IMR-90 (cell line): ENCODE measurements around the gene CCDC142. TPM values are rescaled to one million over a fixed set of nuclear protein-coding genes. Genes with fewer than 3 reads are reported as not detected.

ENCODE experiments used
- ATAC-seq: fragments of 200-7000 bp; cut with Tn5 transposase; 2 replicates; pipeline ENCODE4 v1.9.1; 2020; ENCODE audit warnings: low read depth, mild to moderate bottlenecking, moderate library complexity
- BruUV-seq: library from RNA; stranded (reverse); fragments of 400-500 nt; replicated peaks from 2 replicates; lab custom pipeline; 2021; lab: Mats Ljungman, UMichigan
- CTCF ChIA-PET: fragments of 300-600 bp; formaldehyde crosslinking; extraction: SDS; loops from one replicate; lab custom pipeline; 2021; ENCODE audit warnings: antibody characterized with exemption; lab: Yijun Ruan, JAX
- POLR2A ChIA-PET: fragments of 300-600 bp; sonication (Branson Sonifier 250); formaldehyde crosslinking; loops from one replicate; lab custom pipeline; 2022; ENCODE audit warnings: antibody characterized with exemption; ENCODE audit not compliant: unreplicated experiment; lab: Charles Lee
- DNase-seq: peaks from one replicate; pipeline ENCODE4 v3.0.0; 2013
- H2AFZ ChIP-seq: replicated peaks from 2 replicates; pipeline ENCODE3; 2013; ENCODE audit warnings: low read length, mild to moderate bottlenecking; ENCODE audit not compliant: poor library complexity
- H2AK5ac ChIP-seq: 2 replicates; pipeline ENCODE4 v1.6.1; 2013; ENCODE audit warnings: low read depth, low read length, inconsistent platforms
- H2AK9ac ChIP-seq: replicated peaks from 2 replicates; pipeline ENCODE3; 2013; ENCODE audit warnings: mild to moderate bottlenecking, low read depth, low read length, moderate library complexity; ENCODE audit not compliant: poor library complexity
- H2BK120ac ChIP-seq: 2 replicates; pipeline ENCODE4 v1.6.1; 2013; ENCODE audit warnings: low read depth, low read length, inconsistent platforms
- H2BK15ac ChIP-seq: 3 replicates; pipeline ENCODE4 v1.6.1; 2013; ENCODE audit warnings: low read depth, low read length, inconsistent platforms
- H2BK20ac ChIP-seq: 2 replicates; pipeline ENCODE4 v1.6.1; 2013; ENCODE audit warnings: low read depth, mild to moderate bottlenecking, inconsistent platforms, low read length, moderate library complexity
- H2BK5ac ChIP-seq: 2 replicates; pipeline ENCODE4 v1.6.1; 2013; ENCODE audit warnings: mild to moderate bottlenecking, low read depth, low read length, inconsistent platforms; ENCODE audit not compliant: poor library complexity, severe bottlenecking
- H3K14ac ChIP-seq: replicated peaks from 2 replicates; pipeline ENCODE4 v1.6.1; 2013; ENCODE audit warnings: low read depth, low read length, inconsistent platforms
- H3K18ac ChIP-seq: 2 replicates; pipeline ENCODE4 v1.6.1; 2013; ENCODE audit warnings: low read depth, low read length, control low read depth
- H3K23ac ChIP-seq: 2 replicates; pipeline ENCODE4 v1.6.1; 2013; ENCODE audit warnings: low read depth, low read length, inconsistent platforms
- H3K27ac ChIP-seq: 2 replicates; pipeline ENCODE4 v1.5.1; 2013; ENCODE audit warnings: mild to moderate bottlenecking, control low read depth, low read length; ENCODE audit not compliant: insufficient read depth
- H3K27me3 ChIP-seq: 2 replicates; pipeline ENCODE4 v1.6.1; 2013; ENCODE audit warnings: low read length; ENCODE audit not compliant: control insufficient read depth, insufficient read depth
- H3K36me3 ChIP-seq: 2 replicates; pipeline ENCODE4 v1.6.1; 2013; ENCODE audit warnings: low read length, mixed read lengths; ENCODE audit not compliant: control insufficient read depth, insufficient read depth
- H3K4ac ChIP-seq: 2 replicates; pipeline ENCODE4 v1.6.1; 2013; ENCODE audit warnings: low read depth, low read length, inconsistent platforms
- H3K4me1 ChIP-seq: 2 replicates; pipeline ENCODE4 v1.6.1; 2013; ENCODE audit warnings: low read length, mixed read lengths; ENCODE audit not compliant: control insufficient read depth, insufficient read depth
- H3K4me2 ChIP-seq: 2 replicates; pipeline ENCODE4 v1.6.1; 2013; ENCODE audit warnings: low read depth, mild to moderate bottlenecking, control low read depth, low read length, moderate library complexity
- H3K4me3 ChIP-seq: 2 replicates; pipeline ENCODE4 v1.5.1; 2013; ENCODE audit warnings: low read depth, mild to moderate bottlenecking, control low read depth, low read length, moderate library complexity; ENCODE audit not compliant: insufficient read depth
- H3K56ac ChIP-seq: 2 replicates; pipeline ENCODE4 v1.6.1; 2013; ENCODE audit warnings: low read length, inconsistent platforms; ENCODE audit not compliant: insufficient read depth; ENCODE audit errors: extremely low read depth
- H3K79me1 ChIP-seq, 2 experiments: 2 replicates each; pipeline ENCODE4 v1.6.1; 2013; ENCODE audit warnings: low read length in 2 of 2, inconsistent platforms in 1 of 2, low read depth in 1 of 2
- H3K9ac ChIP-seq: 2 replicates; pipeline ENCODE4 v1.6.1; 2013; ENCODE audit warnings: low read depth, low read length, control low read depth
- H3K9me1 ChIP-seq: 2 replicates; pipeline ENCODE4 v1.6.1; 2013; ENCODE audit warnings: low read length, inconsistent platforms; ENCODE audit not compliant: insufficient read depth
- H3K9me3 ChIP-seq: 2 replicates; pipeline ENCODE4 v1.6.1; 2013; ENCODE audit warnings: low read length; ENCODE audit not compliant: control insufficient read depth, insufficient read depth
- H4K20me1 ChIP-seq: 2 replicates; pipeline ENCODE4 v1.6.1; 2013; ENCODE audit warnings: low read length, inconsistent platforms; ENCODE audit not compliant: insufficient read depth
- H4K5ac ChIP-seq: 2 replicates; pipeline ENCODE4 v1.6.1; 2013; ENCODE audit warnings: mild to moderate bottlenecking, low read depth, low read length, control low read depth
- H4K8ac ChIP-seq, 2 experiments: 2 replicates each; pipeline ENCODE4 v1.6.1; 2013; ENCODE audit warnings: low read depth in 2 of 2, low read length in 2 of 2, control low read depth in 1 of 2, inconsistent platforms in 1 of 2
- H4K91ac ChIP-seq: 2 replicates; pipeline ENCODE4 v1.6.1; 2013; ENCODE audit warnings: low read depth, low read length, inconsistent platforms; ENCODE audit not compliant: insufficient read depth
- CEBPB ChIP-seq: IDR thresholded peaks from 2 replicates; pipeline ENCODE4 v1.6.1; 2012; ENCODE audit warnings: low read depth, low read length, improper control_type of control experiment
- CHD1 ChIP-seq: IDR thresholded peaks from 2 replicates; pipeline ENCODE4 v1.6.1; 2012; ENCODE audit warnings: low read depth, low read length, improper control_type of control experiment
- CTCF ChIP-seq: conservative IDR thresholded peaks from 2 replicates; pipeline ENCODE4 v1.5.1; 2012; ENCODE audit warnings: mild to moderate bottlenecking, low read depth, low read length, improper control_type of control experiment
- FOS ChIP-seq: fragments of 150-350 bp; IDR thresholded peaks from 2 replicates; pipeline ENCODE4 v1.6.1; 2016; ENCODE audit warnings: low read depth, low read length
- MAFK ChIP-seq: IDR thresholded peaks from 2 replicates; pipeline ENCODE4 v1.6.1; 2012; ENCODE audit warnings: low read depth, low read length, improper control_type of control experiment
- MAZ ChIP-seq: IDR thresholded peaks from 2 replicates; pipeline ENCODE4 v1.6.1; 2012; ENCODE audit warnings: low read depth, mild to moderate bottlenecking, low read length, improper control_type of control experiment, moderate library complexity, borderline replicate concordance
- MXI1 ChIP-seq: IDR thresholded peaks from 2 replicates; pipeline ENCODE4 v1.6.1; 2012; ENCODE audit warnings: low read depth, mild to moderate bottlenecking, low read length, moderate library complexity, borderline replicate concordance
- POLR2A ChIP-seq: IDR thresholded peaks from 2 replicates; pipeline ENCODE4 v1.6.1; 2012; ENCODE audit warnings: mild to moderate bottlenecking, low read depth, low read length
- RAD21 ChIP-seq: IDR thresholded peaks from 2 replicates; pipeline ENCODE4 v1.6.1; 2012; ENCODE audit warnings: low read length, improper control_type of control experiment
- RFX5 ChIP-seq: IDR thresholded peaks from 2 replicates; pipeline ENCODE4 v1.8.0; 2012; ENCODE audit warnings: low read depth, mild to moderate bottlenecking, low read length, moderate library complexity
- WGBS, 2 experiments: methylation state at CpG; one replicate each; pipeline versions ENCODE4 v1.1.5 to v1.1.7; 2013; ENCODE audit warnings: missing lambda C conversion rate in 2 of 2; ENCODE audit not compliant: insufficient read length in 1 of 2; ENCODE audit errors: extremely low coverage in 2 of 2; 5-methylcytosine and 5-hydroxymethylcytosine counted together
- dilution Hi-C: fragments of 300-500 bp; cut with HindIII; formaldehyde crosslinking; loops from one replicate; pipeline ENCODE4 v1.14.3; 2018; ENCODE audit warnings: low sequenced_read_pairs; ENCODE audit not compliant: unreplicated experiment
- in situ Hi-C: fragments of 300-500 bp; cut with MboI; formaldehyde crosslinking; loops from 3 replicates; pipeline ENCODE4 v1.14.3; 2019; ENCODE audit warnings: low sequenced_read_pairs, inconsistent platforms, mixed read lengths
- intact Hi-C: fragments of 100-400 bp; cut with micrococcal nuclease; formaldehyde crosslinking; loops from 2 replicates; pipeline ENCODE4 v1.10.0; 2022
- polyA plus RNA-seq, 3 experiments: library from polyadenylated mRNA; depleted of rRNA; stranded (reverse); fragments of >200 nt; gene quantifications; 2 replicates each; pipeline ENCODE4 v1.2.3, GENCODE V29; 2012; ENCODE audit warnings: low replicate concordance in 1 of 3
- total RNA-seq: library from RNA; depleted of rRNA; stranded (reverse); fragments of >200 nt; gene quantifications from 2 replicates; pipeline ENCODE4 v1.2.3, GENCODE V29; 2012
- TF ChIP-seq, protein P1 (sequence below): fragments of 150-350 bp; IDR thresholded peaks from 2 replicates; pipeline ENCODE4 v1.6.1; 2017; ENCODE audit warnings: mild to moderate bottlenecking, antibody characterized with exemption, low read length, low read depth
- TF ChIP-seq, protein P2 (sequence below): fragments of 150-350 bp; IDR thresholded peaks from 2 replicates; pipeline ENCODE4 v1.6.1; 2016; ENCODE audit warnings: low read depth, mild to moderate bottlenecking, low read length, moderate library complexity, borderline replicate concordance

Gene CCDC142
- total and polyA plus RNA-seq, 2 of the 4 experiments (the other 2 are of a cell fraction) = 8.4 to 14.0 TPM

DNA sequence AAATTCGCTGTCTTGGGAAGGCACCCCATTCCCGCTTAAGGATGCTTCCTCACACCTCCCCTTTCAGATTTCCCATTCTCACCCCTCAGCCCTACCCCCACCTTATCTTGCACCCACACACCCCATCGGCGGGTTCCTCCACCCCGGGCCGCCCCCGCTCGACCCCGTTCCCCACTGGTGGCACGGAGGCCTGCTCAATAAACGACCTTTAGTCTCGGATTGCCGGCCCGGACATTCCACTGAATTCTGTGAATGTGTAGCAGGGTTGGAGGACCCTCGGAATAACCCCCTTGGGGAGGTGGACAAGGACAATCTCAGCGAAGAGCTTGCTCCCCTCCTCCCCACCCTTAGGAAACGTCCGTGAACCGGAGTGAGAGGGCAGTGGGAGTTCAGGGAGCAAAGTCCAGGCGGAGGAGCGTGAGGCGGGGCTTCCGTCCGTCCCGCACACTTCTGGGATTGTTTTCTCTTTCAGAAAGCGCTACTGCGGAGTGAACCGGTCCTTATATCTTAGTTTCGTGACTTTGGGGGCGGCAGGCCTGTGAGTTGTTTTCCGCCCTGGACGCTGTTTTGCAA is 19.4 kb upstream of the CCDC142 start:
- Histone ChIP-seq H3K4me3 (peak overlapping the region; percentile 43; the same call in 1 of the 2 replicates), H3K9ac (peak overlapping the region; percentile 22; the same call in 1 of the 2 replicates), H3K9me1 (peaks cover 9% of the 10 kb centered on the region), H3K23ac (no peak overlapping the region), H4K91ac (0 out of 2 replicates have a peak overlapping the region, but pooled peaks have one; percentile 92), H2AFZ (peak overlapping the region; percentile 97), H3K14ac (peak overlapping the region; percentile 98; the same call in 1 of the 2 replicates), H2AK9ac (peak overlapping the region; percentile 90), H3K79me1 (peaks cover 12 to 38% of the 10 kb centered on the region in 2 experiments), H4K20me1 (no peaks in the 10 kb centered on the region), H2AK5ac (peak overlapping the region; percentile 96), H2BK120ac (no peak overlapping the region), H3K27ac (no peak overlapping the region), H3K4ac (peak overlapping the region; percentile 94), H4K8ac (peak overlapping the region; percentile 91 to 94; a peak in 3 of 4 replicates), H3K27me3 (peaks cover 38% of the 10 kb centered on the region), H3K56ac (no peak overlapping the region), H4K5ac (no peak overlapping the region; the same call in 1 of the 2 replicates), H3K36me3 (peaks cover 16% of the 10 kb centered on the region), H3K4me2 (no peak overlapping the region; the same call in 1 of the 2 replicates), H3K4me1 (peaks cover 23% of the 10 kb centered on the region), H2BK20ac (no peak overlapping the region), H3K9me3 (no peaks in the 10 kb centered on the region), H2BK15ac (no peak overlapping the region), H3K18ac (no peak overlapping the region; the same call in 1 of the 2 replicates), H2BK5ac (no peak overlapping the region)
- TF ChIP-seq RAD21 (no peak), CTCF (no peak), CEBPB (no peak), MAZ (no peak), MXI1 (no peak), POLR2A (no peak), MAFK (no peak), FOS (no peak), CHD1 (no peak), RFX5 (no peak)
- TF ChIP-seq, protein P1, sequence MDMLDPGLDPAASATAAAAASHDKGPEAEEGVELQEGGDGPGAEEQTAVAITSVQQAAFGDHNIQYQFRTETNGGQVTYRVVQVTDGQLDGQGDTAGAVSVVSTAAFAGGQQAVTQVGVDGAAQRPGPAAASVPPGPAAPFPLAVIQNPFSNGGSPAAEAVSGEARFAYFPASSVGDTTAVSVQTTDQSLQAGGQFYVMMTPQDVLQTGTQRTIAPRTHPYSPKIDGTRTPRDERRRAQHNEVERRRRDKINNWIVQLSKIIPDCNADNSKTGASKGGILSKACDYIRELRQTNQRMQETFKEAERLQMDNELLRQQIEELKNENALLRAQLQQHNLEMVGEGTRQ = no peak
- TF ChIP-seq, protein P2, sequence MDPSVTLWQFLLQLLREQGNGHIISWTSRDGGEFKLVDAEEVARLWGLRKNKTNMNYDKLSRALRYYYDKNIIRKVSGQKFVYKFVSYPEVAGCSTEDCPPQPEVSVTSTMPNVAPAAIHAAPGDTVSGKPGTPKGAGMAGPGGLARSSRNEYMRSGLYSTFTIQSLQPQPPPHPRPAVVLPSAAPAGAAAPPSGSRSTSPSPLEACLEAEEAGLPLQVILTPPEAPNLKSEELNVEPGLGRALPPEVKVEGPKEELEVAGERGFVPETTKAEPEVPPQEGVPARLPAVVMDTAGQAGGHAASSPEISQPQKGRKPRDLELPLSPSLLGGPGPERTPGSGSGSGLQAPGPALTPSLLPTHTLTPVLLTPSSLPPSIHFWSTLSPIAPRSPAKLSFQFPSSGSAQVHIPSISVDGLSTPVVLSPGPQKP = no peak
- ChIA-PET CTCF (interaction anchor here (0.9 kb wide), 1 partner anchor 83 kb away, joined by 3 read pairs; no protein-coding TSS in a partner anchor), POLR2A (no interaction called here)
- 79% methylated on average over 6 of the region's 32 CpGs; no CpG with 5 or more reads in 1 of the 2 experiments for WGBS, 2 experiments
- DNase-seq (no peak), ATAC-seq (no peak)
- dilution Hi-C loops (no loop called here), intact Hi-C loops (no loop called here), in situ Hi-C loops (no loop called here)
- BruUV-seq = no TSS peak
